Activated CD8-positive, alpha-beta memory T cell treated with anti-CD3 and anti-CD28 coated beads, Interleukin-2, amount 50 U/mL, for 4 hours (primary cell): ENCODE results near the gene SNRNP27.
A peak's percentile ranks its signal among the peaks of the same experiment; 100 is the strongest.
"Not testable (repeated sequence)": the region's sequence is repeated elsewhere in the genome, so short reads cannot be mapped to it uniquely, and the experiment has no call there.

Source experiments
- DNase-seq: peaks from one replicate; pipeline ENCODE4 v3.0.0-alpha.2; 2020

SNRNP27 gene

GRCh38 chr2:69893684-69894551 lies at the start of gene SNRNP27:
Gene SNRNP27 (plus strand): TSS chr2:69893956. CDS start chr2:69893985, 29 bp downstream.
- DNase-seq, result peak; percentile 78

DNA sequence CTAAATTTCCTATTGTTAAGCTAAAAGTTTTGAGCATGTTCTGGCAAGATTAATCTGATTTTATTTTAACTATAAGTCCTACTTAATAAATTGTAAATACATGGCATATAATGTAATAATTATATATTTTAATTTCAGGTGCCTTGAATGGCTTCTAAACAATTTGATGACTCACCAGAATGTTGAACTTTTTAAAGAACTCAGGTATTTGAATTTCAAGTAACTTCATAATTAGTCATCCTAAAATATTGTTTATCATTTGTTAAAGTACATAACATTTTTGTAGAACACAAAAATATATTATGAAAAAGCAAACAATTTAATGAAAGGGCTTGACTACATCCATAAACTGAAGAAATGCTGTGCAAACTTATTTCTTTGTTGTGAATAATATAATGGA lies 49.8 kb upstream of the SNRNP27 start:
- no peak for DNase-seq

DNA sequence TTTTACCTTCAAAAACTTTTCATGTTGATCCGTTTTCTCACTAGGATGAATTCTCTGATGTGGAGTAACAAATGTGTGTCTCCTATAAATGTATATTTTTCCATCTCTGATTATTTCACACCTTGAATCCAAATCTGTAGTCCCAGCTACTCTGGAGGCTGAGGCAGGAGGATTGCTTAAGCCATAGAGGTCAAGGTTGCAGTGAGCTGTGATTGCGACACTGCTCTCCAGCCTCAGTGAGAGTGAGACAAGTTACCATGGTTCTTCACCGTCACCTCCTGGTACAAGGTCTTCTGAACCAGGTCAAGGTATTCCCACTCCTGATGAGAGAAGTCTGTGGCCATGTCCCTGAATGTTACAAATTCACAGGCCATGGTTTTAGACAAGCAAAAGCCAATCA lies 49.2 kb upstream of the SNRNP27 start:
- no peak for DNase-seq

- DNase-seq, result no peak
Observed at GRCh38 chr2:69846182-69847067, 47.3 kb upstream of the SNRNP27 start.

GRCh38 chr2:69847068-69847828 lies 46.5 kb upstream of the SNRNP27 start:
- DNase-seq, result no peak

GRCh38 chr2:69848186-69848790 lies 45.5 kb upstream of the SNRNP27 start:
- DNase-seq, result no peak

- no peak for DNase-seq
Observed at GRCh38 chr2:69858261-69858660, 35.5 kb upstream of the SNRNP27 start.

GRCh38 chr2:69863298-69863697 lies 30.5 kb upstream of the SNRNP27 start:
- DNase-seq, result no peak

DNA sequence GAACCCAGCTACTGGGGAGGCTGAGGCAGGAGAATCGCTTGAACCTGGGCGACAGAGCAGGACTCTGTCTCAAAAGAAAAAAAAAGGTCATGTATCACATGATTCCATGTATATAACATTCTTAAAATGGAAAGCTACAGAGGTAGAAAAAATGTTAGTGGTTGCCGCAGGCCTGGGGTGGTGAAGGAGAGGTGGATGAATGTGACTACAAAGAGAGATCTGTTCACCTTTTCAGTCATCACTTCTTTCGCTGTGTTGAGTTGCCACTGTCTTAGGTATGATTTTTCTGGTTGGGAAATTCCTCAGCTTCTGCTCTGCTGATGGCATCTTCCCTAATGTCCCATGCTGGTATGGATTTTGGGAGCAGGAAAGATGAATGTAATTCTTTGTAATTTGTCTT lies 5.3 kb upstream of the SNRNP27 start:
- no peak for DNase-seq

DNA sequence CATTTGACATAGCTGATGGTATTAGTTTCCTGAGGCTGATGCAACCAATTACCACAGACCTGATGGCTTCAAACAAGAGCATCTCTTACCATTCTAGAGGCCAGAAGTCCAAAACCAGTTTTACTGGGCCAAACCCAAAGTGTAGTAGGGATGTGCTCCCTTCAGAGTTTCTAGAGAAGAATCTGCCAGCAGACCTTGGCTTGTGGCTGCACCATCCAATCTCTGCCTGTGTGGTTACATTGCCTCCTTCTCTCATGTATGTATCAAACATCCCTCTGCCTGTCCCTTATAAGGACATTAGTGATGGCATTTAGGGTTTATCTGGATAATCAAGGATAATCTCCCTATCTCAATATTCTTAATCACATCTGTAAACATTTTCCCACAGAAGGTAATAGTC lies 4.5 kb upstream of the SNRNP27 start:
- DNase-seq, result no peak

DNA sequence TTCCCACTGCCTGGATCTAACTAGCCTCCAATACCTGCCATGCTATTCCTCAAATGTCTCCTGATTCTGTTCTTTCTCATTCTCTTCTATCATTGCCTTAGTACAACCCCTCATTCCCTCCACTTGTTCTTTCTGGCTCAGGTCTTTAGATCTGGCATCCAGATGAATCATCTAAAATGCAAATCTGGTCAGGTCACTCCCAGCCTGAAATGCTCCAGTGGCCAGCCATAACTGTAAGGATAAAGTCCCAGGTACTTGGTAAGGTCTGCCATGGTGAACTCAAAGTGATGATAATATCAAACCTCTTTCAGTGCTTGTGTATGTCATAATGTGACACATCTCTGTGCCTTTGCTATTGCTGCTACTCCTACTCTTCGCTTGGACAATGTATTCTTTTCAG lies 2.9 kb upstream of the SNRNP27 start:
- no peak for DNase-seq

DNA sequence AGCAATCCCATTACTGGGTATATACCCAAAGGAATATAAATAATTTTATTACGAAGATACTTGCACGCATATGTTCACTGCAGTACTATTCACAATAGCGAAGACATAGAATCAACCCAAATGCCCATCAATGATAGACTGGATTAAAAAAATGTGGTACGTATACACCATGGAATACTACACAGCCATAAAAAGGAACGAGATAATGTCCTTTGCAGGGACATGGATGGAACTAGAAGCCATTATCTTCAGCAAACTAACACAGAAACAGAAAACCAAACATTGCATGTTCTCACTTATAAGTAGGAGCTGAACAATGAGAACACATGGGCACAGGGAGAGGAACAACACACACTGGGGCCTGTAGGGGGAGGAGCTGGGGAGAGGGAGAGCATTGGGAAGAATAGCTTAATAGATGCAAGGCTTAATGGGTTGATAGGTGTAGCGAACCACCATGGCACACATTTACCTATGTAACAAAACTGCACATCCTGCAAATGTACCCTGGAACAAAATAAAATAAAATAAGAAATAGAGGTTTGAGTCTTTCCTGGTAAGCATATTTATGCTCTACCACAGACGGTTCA lies 825 bp upstream of the SNRNP27 start:
- not testable (repeated sequence) for DNase-seq

- DNase-seq, result not testable (repeated sequence)
Observed at GRCh38 chr2:69894737-69895136, 981 bp downstream of the SNRNP27 start.

- DNase-seq, result no peak
Observed at GRCh38 chr2:69902213-69902922, 8.6 kb downstream of the SNRNP27 start.

DNA sequence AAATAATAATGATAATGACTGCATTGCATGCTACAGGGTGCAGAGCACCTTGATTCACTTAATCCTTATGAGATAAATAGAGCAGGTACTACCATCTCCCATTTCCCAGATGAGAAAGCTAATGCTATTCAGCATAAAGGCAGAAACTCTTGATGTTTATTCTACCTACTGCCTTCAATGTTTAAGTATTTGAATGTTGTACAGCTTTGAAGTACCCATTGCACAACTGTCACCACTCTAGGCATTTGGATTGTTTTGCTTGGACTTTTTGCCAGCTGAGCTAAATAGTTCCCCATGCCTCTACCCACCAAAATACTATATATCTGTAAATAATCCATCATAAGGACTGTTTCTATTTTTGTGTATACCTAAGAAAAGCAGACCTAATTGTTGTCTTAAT lies 13.5 kb downstream of the SNRNP27 start:
- no peak for DNase-seq

DNA sequence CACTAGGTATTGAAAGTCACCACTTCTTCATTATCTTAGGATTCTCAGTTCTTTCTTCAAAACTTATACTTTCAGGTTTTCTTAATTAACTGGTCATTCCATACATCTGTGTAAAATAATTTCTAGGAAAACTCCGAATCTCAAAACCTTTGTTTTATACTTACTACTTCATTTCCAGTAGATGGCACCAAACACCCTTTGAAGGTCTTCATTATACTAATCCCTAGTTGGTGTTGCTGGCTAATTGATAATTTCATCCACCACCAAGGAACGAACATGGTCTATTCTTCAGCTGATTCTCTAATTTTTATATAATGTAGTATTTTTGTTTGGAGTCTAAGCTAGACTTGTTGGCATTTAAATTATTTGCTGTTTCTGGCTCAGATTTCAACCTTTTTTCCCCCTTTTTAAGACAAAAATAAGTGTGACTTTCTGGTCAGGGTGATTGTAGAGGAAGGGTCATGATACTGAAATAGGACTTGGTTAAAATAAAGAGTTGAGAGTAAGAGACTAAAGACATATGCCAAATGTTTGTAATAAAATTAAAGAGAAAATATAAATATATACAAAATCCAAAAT lies 18.3 kb downstream of the SNRNP27 start:
- DNase-seq, result no peak

DNA sequence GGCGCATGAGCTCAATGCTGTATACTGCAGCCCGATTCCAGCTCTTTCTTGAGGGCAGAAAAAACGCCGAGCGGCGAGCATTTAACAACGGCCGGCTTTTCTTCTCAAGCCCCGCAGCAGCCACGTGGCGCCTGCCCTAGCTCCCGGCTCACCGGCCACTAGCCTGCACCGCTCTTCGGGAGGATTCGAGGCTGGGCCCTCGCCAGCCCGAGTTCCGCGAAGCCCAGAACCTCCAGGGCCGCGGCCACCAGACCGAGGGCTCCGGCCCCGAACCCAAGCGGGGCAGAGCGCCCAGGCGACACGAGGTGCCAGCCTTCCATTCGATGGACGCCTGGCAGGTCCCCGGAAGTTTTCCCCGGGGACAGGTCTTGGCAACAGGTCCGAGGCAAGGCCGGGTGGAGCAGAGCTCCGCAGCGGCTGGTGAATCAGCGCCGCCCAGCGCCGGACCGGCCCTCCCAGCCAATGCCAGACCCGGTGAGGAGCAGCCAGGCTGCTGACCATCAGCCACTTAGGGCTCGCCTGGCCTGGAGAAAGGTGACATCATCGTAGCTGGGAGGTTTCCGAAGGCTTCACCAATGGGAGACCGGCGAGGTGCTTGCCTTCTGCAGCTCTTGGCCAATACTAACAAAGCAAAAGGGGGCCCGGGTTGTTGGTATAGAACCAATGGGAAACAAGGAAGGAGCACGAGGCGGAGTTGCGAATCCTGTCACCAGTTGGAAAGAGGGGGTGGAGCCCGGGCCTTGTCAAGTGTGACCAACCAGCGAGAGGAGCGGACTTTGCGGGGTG lies 20.6 kb downstream of the SNRNP27 start:
- no peak for DNase-seq

DNA sequence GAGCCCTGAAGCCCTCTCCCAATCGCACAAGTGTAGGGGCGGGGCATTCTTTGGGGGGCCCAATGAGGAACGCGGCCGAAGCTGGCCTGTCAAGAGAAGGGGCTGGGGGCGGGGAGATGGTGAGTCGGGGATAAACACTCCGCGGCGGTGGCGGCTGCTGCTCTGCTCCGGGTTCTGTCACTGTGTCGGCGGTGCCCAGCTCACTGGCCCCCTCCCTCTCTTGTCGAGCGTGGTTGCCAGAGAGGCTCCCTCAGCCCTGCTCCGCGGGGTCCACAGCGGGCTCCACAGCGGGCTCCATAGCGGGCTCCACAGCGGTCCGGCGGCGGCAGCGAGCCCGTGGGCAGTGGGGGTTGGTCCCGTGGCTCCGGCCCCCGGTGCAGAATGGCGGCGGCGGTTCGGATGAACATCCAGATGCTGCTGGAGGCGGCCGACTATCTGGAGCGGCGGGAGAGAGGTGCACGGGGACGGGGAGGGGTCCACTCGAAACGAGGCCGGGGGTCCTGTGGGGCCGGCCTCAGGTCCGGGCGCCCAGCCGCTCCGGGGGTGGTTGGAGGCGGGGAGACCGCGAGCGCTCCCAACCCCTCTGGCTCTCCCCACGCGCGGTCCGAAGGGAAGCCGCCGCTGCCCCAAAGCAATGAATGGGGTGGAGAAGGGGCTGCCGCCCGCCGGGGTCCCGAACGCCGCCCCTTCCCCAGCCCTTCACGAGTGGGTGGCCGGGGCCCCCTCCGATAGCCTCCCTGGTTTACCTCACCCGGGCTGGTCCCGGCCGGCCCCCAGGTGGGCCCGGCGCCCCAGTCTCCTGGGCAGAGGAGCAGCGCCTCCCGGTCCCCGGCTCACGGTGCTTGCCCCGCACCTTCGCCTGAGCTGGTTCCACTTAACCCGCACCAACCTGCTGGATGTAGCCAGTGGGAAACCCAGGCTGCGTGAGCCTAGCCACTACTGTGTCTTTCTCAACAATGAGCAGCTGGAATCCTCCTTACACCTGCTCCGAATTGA lies 21.5 kb downstream of the SNRNP27 start, which contains the start of gene MXD1:
MXD1 (plus strand) TSS at position 160 of the 996 bp plus-strand sequence; CDS start at position 382, 222 bp downstream.
- DNase-seq, result peak; percentile 99

- no peak for DNase-seq
Observed at GRCh38 chr2:69916106-69916505, 22.4 kb downstream of the SNRNP27 start.
